RWPE1 (cell line): ENCODE data around the gene PDE11A.

Experiments used
- CTCF ChIA-PET: fragments of 350-600 bp; sonication (Branson Sonifier 250); formaldehyde crosslinking; extraction: SDS; loops from one replicate; lab custom pipeline; 2021; lab: Yijun Ruan, JAX
- POLR2A ChIA-PET: fragments of 400-600 bp; formaldehyde crosslinking; extraction: SDS; loops from one replicate; lab custom pipeline; 2020; ENCODE audit warnings: antibody characterized with exemption; ENCODE audit not compliant: low non-redundant PET; lab: Yijun Ruan, JAX
- DNase-seq: peaks from one replicate; pipeline ENCODE4 v3.0.0; 2012; ENCODE audit warnings: low spot score
- H3K27ac ChIP-seq: fragments of 450-650 bp; 2 replicates; pipeline ENCODE4 v1.5.1; 2017
- TF ChIP-seq, protein P1 (sequence below): fragments of 450-650 bp; conservative IDR thresholded peaks from 2 replicates; pipeline ENCODE4 v1.5.1; 2017; ENCODE audit warnings: low read depth, mild to moderate bottlenecking

The PDE11A gene

GRCh38 chr2:177671662-177672061, 400.9 kb downstream of the PDE11A start:
- H3K27ac ChIP-seq = no peak overlapping the region
- ChIA-PET CTCF (interaction anchor here (0.6 kb wide), 1 partner anchor 254 kb away, joined by 7 read pairs; no protein-coding TSS in a partner anchor), POLR2A (no interaction called here)
- no peak for DNase-seq
- TF ChIP-seq, protein P1, sequence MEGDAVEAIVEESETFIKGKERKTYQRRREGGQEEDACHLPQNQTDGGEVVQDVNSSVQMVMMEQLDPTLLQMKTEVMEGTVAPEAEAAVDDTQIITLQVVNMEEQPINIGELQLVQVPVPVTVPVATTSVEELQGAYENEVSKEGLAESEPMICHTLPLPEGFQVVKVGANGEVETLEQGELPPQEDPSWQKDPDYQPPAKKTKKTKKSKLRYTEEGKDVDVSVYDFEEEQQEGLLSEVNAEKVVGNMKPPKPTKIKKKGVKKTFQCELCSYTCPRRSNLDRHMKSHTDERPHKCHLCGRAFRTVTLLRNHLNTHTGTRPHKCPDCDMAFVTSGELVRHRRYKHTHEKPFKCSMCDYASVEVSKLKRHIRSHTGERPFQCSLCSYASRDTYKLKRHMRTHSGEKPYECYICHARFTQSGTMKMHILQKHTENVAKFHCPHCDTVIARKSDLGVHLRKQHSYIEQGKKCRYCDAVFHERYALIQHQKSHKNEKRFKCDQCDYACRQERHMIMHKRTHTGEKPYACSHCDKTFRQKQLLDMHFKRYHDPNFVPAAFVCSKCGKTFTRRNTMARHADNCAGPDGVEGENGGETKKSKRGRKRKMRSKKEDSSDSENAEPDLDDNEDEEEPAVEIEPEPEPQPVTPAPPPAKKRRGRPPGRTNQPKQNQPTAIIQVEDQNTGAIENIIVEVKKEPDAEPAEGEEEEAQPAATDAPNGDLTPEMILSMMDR = no peak

DNA sequence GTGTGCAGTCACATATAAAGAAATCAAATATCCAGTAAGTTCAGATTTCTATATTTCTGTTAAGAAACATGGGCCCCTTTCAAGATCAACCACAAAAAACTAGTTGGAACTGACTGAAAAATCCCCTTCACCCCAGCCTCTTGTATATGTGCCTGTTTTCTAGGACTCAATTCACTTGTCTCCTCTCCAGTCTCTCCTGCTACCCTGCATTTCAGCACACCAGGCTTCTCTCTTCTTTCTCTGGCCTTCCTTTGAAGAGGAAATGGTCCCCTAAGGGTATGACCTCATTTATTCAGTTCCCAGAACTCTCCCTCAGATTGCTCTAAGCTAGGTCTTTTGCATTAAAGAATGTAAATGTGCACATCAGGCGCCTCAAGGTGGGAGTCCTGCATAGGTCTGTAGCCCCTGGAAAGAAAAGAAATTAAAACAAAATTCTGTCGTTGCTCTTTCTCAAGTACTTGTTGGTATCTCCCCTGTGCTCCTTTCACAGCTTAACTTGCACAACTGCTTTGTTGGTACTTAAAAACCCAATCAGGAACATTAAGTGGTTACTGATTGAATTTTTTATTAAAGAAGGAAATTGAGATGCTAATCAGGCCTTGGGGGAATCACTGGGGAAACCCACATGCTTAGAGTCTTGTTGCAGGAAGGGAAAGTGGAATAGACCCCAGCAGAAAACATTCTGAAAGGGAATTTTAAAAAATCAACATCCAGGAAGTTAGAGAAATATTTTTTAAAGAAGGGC, 401.6 kb downstream of the PDE11A start:
- ChIA-PET CTCF (interaction anchor here (0.6 kb wide), 1 partner anchor 254 kb away, joined by 7 read pairs; no protein-coding TSS in a partner anchor), POLR2A (no interaction called here)
- H3K27ac ChIP-seq = no peak overlapping the region
- DNase-seq = no peak
- TF ChIP-seq, protein P1 = no peak

- ChIA-PET CTCF (no interaction called here), POLR2A (no interaction called here)
- no peak for DNase-seq
- no peak overlapping the region for H3K27ac ChIP-seq
- TF ChIP-seq, protein P1 = no peak
Observed at GRCh38 chr2:177669625-177670330, 402.8 kb downstream of the PDE11A start.

GRCh38 chr2:177669201-177669600, 403.4 kb downstream of the PDE11A start:
- ChIA-PET POLR2A (interaction anchor here (0.5 kb wide), 1 partner anchor 82 kb away, joined by 5 read pairs; no protein-coding TSS in a partner anchor), CTCF (interaction anchor here (1.1 kb wide), 1 partner anchor 103 kb away, joined by 3 read pairs; no protein-coding TSS in a partner anchor)
- TF ChIP-seq, protein P1 = no peak
- no peak overlapping the region for H3K27ac ChIP-seq
- no peak for DNase-seq

DNA sequence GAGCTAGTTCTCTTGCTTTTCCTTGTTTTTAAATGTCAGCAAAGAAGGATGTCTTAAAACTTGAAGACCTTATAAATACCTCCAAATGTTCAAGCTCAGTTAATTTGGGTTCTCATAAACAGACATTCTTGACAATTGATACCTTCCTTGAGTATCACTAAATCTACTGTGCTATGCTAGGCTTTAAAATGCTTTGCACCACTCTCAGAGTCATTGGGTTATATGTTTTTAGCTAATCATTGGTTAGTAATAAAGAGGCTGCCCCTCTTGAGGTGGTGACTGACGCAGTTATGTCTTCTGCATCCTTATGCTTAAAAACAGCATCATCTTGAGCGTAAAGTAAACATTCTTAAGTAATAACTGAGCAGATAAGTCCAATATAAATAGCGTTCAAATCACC, 404.0 kb downstream of the PDE11A start:
- CTCF ChIA-PET = interaction anchor here (1.1 kb wide), 1 partner anchor 104 kb away, joined by 3 read pairs; no protein-coding TSS in a partner anchor

GRCh38 chr2:177667626-177668025, 405.0 kb downstream of the PDE11A start:
- POLR2A ChIA-PET = no interaction called here
- CTCF ChIA-PET = no interaction called here
- TF ChIP-seq, protein P1 = no peak
- no peak overlapping the region for H3K27ac ChIP-seq
- DNase-seq = no peak

More for the DNA sequence above, 404.0 kb downstream of the PDE11A start:
- POLR2A ChIA-PET = interaction anchor here (0.5 kb wide), 1 partner anchor 83 kb away, joined by 5 read pairs; no protein-coding TSS in a partner anchor
- DNase-seq = no peak
- H3K27ac ChIP-seq = no peak overlapping the region
- TF ChIP-seq, protein P1 = no peak
